Vagina (tissue), 2 donors: Measurements from ENCODE around the gene CYLC2.

Experiments used
- POLR2A ChIP-seq, 2 donors: fragments of 450-650 bp; IDR thresholded peaks; one replicate each; pipeline ENCODE4 v1.6.1; 2017; ENCODE audit warnings: antibody characterized with exemption in 2 of 2, mild to moderate bottlenecking in 2 of 2, moderate library complexity in 2 of 2
- POLR2AphosphoS5 ChIP-seq, 2 donors: sonication (generic); formaldehyde crosslinking; IDR thresholded peaks; one replicate each; pipeline ENCODE4 v1.9.0; 2017; ENCODE audit warnings: antibody characterized with exemption in 2 of 2, mild to moderate bottlenecking in 2 of 2, low read depth in 1 of 2; ENCODE audit not compliant: insufficient read depth in 1 of 2
- TF ChIP-seq, protein P1 (sequence below), 3 experiments: fragments of 450-650 bp in 2 of 3; fragments of 200-600 bp in 1 of 3; sonication (generic) in 1 of 3; IDR thresholded peaks; one replicate each; pipeline ENCODE4 v1.5.1; 2017 to 2019; ENCODE audit warnings: antibody characterized with exemption in 3 of 3, mild to moderate bottlenecking in 2 of 3, moderate library complexity in 2 of 3

DNA sequence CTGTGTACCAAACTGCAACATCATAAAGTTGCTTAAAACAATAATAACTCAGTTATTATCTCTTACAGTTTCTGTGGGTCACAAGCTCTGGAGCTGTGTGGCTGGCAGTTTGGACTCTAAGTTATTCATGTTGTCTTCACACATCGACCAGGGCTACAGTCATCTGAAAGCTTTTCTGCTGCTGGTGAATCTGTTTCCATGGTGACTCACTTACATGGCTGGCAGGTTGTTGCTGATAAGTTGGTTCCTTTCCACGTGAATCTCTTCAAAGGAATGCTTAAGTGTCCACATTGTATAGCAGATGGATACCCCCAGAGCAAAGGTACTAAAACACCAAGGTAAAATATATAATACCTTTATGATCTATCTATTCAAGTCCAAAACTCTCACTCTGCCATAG, 44.8 kb upstream of the CYLC2 start:
- TF ChIP-seq, protein P1, sequence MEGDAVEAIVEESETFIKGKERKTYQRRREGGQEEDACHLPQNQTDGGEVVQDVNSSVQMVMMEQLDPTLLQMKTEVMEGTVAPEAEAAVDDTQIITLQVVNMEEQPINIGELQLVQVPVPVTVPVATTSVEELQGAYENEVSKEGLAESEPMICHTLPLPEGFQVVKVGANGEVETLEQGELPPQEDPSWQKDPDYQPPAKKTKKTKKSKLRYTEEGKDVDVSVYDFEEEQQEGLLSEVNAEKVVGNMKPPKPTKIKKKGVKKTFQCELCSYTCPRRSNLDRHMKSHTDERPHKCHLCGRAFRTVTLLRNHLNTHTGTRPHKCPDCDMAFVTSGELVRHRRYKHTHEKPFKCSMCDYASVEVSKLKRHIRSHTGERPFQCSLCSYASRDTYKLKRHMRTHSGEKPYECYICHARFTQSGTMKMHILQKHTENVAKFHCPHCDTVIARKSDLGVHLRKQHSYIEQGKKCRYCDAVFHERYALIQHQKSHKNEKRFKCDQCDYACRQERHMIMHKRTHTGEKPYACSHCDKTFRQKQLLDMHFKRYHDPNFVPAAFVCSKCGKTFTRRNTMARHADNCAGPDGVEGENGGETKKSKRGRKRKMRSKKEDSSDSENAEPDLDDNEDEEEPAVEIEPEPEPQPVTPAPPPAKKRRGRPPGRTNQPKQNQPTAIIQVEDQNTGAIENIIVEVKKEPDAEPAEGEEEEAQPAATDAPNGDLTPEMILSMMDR (IDR thresholded peaks at IDR 0.05): no peak
- TF ChIP-seq POLR2AphosphoS5 (IDR thresholded peaks at IDR 0.05; ENCODE audit: insufficient read depth in 1 of 2, low read depth in 1 of 2) (no peak), POLR2A (IDR thresholded peaks at IDR 0.05) (no peak)
